ENCODE measurements around the gene PRELID2. TPM values are rescaled to one million over a fixed set of nuclear protein-coding genes. Genes with fewer than 3 reads are reported as not detected.

PRELID2 gene
- total RNA-seq, 4 donors from 2014 or later: 9.3 to 19.4 (median 15.7) TPM

GRCh38 chr5:145739843-145740242 lies 95.3 kb downstream of the PRELID2 start:
- no peak for TF ChIP-seq CTCF (IDR thresholded peaks at IDR 0.05; ENCODE audit: low read depth)

- no peak for TF ChIP-seq CTCF (IDR thresholded peaks at IDR 0.05; ENCODE audit: low read depth)
These were observed 96.9 kb downstream of the PRELID2 start for GRCh38 chr5:145738227-145738626.

- no peak for TF ChIP-seq CTCF (IDR thresholded peaks at IDR 0.05; ENCODE audit: low read depth)
These were observed 97.6 kb downstream of the PRELID2 start for GRCh38 chr5:145737578-145737977.

GRCh38 chr5:145723516-145723915 lies 111.6 kb downstream of the PRELID2 start:
- no peak for TF ChIP-seq CTCF (IDR thresholded peaks at IDR 0.05; ENCODE audit: low read depth)

- no peak for TF ChIP-seq CTCF (IDR thresholded peaks at IDR 0.05; ENCODE audit: low read depth)
These were observed 116.2 kb downstream of the PRELID2 start for GRCh38 chr5:145718956-145719355.

GRCh38 chr5:145715412-145715811 lies 119.7 kb downstream of the PRELID2 start:
- no peak for TF ChIP-seq CTCF (IDR thresholded peaks at IDR 0.05; ENCODE audit: low read depth)

- no peak for TF ChIP-seq CTCF (IDR thresholded peaks at IDR 0.05; ENCODE audit: low read depth)
These were observed 122.9 kb downstream of the PRELID2 start for GRCh38 chr5:145712245-145712644.
